Thyroid gland (tissue), 4 donors: ENCODE measurements around the gene HIVEP3.

ENCODE experiments used
- POLR2A ChIP-seq, 2 donors: fragments of 450-650 bp; IDR thresholded peaks; one replicate each; pipeline ENCODE4 v1.6.1; 2017; ENCODE audit warnings: antibody characterized with exemption in 2 of 2, mild to moderate bottlenecking in 2 of 2, moderate library complexity in 1 of 2
- TF ChIP-seq, protein P1 (sequence below), 6 experiments: fragments of 200-600 bp in 3 of 6; fragments of 450-650 bp in 3 of 6; sonication (generic) in 3 of 6; IDR thresholded peaks; one replicate each; pipeline ENCODE4 v1.5.1; 2016 to 2019; ENCODE audit warnings: antibody characterized with exemption in 6 of 6, mild to moderate bottlenecking in 2 of 6, inconsistent platforms in 1 of 6, moderate library complexity in 1 of 6

- TF ChIP-seq, protein P1, sequence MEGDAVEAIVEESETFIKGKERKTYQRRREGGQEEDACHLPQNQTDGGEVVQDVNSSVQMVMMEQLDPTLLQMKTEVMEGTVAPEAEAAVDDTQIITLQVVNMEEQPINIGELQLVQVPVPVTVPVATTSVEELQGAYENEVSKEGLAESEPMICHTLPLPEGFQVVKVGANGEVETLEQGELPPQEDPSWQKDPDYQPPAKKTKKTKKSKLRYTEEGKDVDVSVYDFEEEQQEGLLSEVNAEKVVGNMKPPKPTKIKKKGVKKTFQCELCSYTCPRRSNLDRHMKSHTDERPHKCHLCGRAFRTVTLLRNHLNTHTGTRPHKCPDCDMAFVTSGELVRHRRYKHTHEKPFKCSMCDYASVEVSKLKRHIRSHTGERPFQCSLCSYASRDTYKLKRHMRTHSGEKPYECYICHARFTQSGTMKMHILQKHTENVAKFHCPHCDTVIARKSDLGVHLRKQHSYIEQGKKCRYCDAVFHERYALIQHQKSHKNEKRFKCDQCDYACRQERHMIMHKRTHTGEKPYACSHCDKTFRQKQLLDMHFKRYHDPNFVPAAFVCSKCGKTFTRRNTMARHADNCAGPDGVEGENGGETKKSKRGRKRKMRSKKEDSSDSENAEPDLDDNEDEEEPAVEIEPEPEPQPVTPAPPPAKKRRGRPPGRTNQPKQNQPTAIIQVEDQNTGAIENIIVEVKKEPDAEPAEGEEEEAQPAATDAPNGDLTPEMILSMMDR (IDR thresholded peaks at IDR 0.05): no peak
- TF ChIP-seq POLR2A (IDR thresholded peaks at IDR 0.05): no peak
These were observed 430.4 kb downstream of the HIVEP3 start for GRCh38 chr1:41488040-41488951.
